Activated CD4-positive, CD25-positive, alpha-beta regulatory T cell treated with anti-CD3 and anti-CD28 coated beads, Interleukin-2, amount 50 U/mL, for 16 hours (primary cell): ENCODE measurements around the gene SCD5.

ENCODE experiments used
- DNase-seq: peaks from one replicate; pipeline ENCODE4 v3.0.0-alpha.2; 2020; ENCODE audit warnings: low read depth, low spot score

SCD5 gene

GRCh38 chr4:82630079-82630478 is 168.5 kb downstream of the SCD5 start:
- DNase-seq, result no peak

GRCh38 chr4:82629238-82630000 is 169.2 kb downstream of the SCD5 start:
- DNase-seq, result no peak

GRCh38 chr4:82626251-82626868 is 172.2 kb downstream of the SCD5 start:
- no peak for DNase-seq

- DNase-seq, result no peak
These were observed 173.8 kb downstream of the SCD5 start for GRCh38 chr4:82624819-82625218.

- DNase-seq, result no peak
These were observed 175.4 kb downstream of the SCD5 start for GRCh38 chr4:82623121-82623683.

- DNase-seq, result no peak
These were observed 177.3 kb downstream of the SCD5 start for GRCh38 chr4:82621251-82621650.

- DNase-seq, result no peak
These were observed 178.4 kb downstream of the SCD5 start for GRCh38 chr4:82620126-82620735.

- DNase-seq, result no peak
These were observed 180.4 kb downstream of the SCD5 start for GRCh38 chr4:82618103-82618720.

GRCh38 chr4:82614838-82615449 is 183.7 kb downstream of the SCD5 start:
- DNase-seq, result no peak

- no peak for DNase-seq
These were observed 185.5 kb downstream of the SCD5 start for GRCh38 chr4:82613121-82613520.

- no peak for DNase-seq
These were observed 186.6 kb downstream of the SCD5 start for GRCh38 chr4:82611982-82612381.

GRCh38 chr4:82611527-82611926 is 187.1 kb downstream of the SCD5 start:
- DNase-seq, result no peak

- DNase-seq, result no peak
These were observed 188.6 kb downstream of the SCD5 start for GRCh38 chr4:82610041-82610440.

- no peak for DNase-seq
These were observed 192.0 kb downstream of the SCD5 start for GRCh38 chr4:82606622-82607021.

GRCh38 chr4:82604522-82604921 is 194.1 kb downstream of the SCD5 start:
- no peak for DNase-seq

GRCh38 chr4:82601242-82602015 is 197.2 kb downstream of the SCD5 start:
- DNase-seq, result no peak

GRCh38 chr4:82599336-82599735 is 199.3 kb downstream of the SCD5 start:
- no peak for DNase-seq

- no peak for DNase-seq
These were observed 204.1 kb downstream of the SCD5 start for GRCh38 chr4:82594456-82594855.

GRCh38 chr4:82593411-82593810 is 205.2 kb downstream of the SCD5 start:
- DNase-seq, result no peak

GRCh38 chr4:82592639-82593038 is 206.0 kb downstream of the SCD5 start:
- DNase-seq, result no peak

- DNase-seq, result no peak
These were observed 207.0 kb downstream of the SCD5 start for GRCh38 chr4:82591592-82591991.
